ENCODE results near the gene NIPBL.

GRCh38 chr5:36998578-36998977 is 122.0 kb downstream of the NIPBL start:
- TF ChIP-seq POLR2A (IDR thresholded peaks at IDR 0.05; ENCODE audit: borderline replicate concordance, extremely low read depth, insufficient read depth, insufficient read length) (no peak), CTCF (IDR thresholded peaks at IDR 0.05 in 2 of 3, conservative IDR thresholded peaks at IDR 0.05 in 1 of 3; ENCODE audit: borderline replicate concordance in 1 of 3, insufficient read depth in 1 of 3, low read depth in 2 of 3, low read length in 2 of 3) (no peak), FOSL1 (IDR thresholded peaks at IDR 0.05; ENCODE audit: low read depth) (no peak), CEBPB (IDR thresholded peaks at IDR 0.05; ENCODE audit: low read depth) (no peak), RAD21 (IDR thresholded peaks at IDR 0.05; ENCODE audit: low read depth) (no peak), ZBTB33 (IDR thresholded peaks at IDR 0.05; ENCODE audit: extremely low read depth, insufficient replicate concordance, low read length) (no peak), ZNF274 (IDR thresholded peaks at IDR 0.05; ENCODE audit: low read depth, low read length) (no peak), POLR2AphosphoS5 (IDR thresholded peaks at IDR 0.05; ENCODE audit: low read depth, low read length) (no peak), EZH2phosphoT487 (IDR thresholded peaks at IDR 0.05; ENCODE audit: borderline replicate concordance) (no peak), SP1 (IDR thresholded peaks at IDR 0.05; ENCODE audit: low read depth) (no peak), ATF3 (IDR thresholded peaks at IDR 0.05) (no peak), JUND (IDR thresholded peaks at IDR 0.05) (no peak), REST (IDR thresholded peaks at IDR 0.05; ENCODE audit: low read depth) (no peak), SIN3A (IDR thresholded peaks at IDR 0.05; ENCODE audit: low read depth) (no peak)
